Mucosa of descending colon (tissue), 3 donors: ENCODE data around the gene BLZF1. TPM values are rescaled to one million over a fixed set of nuclear protein-coding genes. Genes with fewer than 3 reads are reported as not detected.
"Not testable (repeated sequence)": the region's sequence is repeated elsewhere in the genome, so short reads cannot be mapped to it uniquely, and the experiment has no call there.

ENCODE experiments used
- ATAC-seq: fragments of 200-7000 bp; cut with Tn5 transposase; one replicate; pipeline ENCODE4 v1.9.1; 2020; ENCODE audit warnings: mild to moderate bottlenecking, moderate library complexity
- DNase-seq, 3 donors: peaks; one replicate each; pipeline ENCODE4 v3.0.0-alpha.2; 2020
- H3K36me3 ChIP-seq: fragments of 200-600 bp; one replicate; pipeline ENCODE4 v1.8.0; 2021; ENCODE audit warnings: low read depth, mild to moderate bottlenecking
- H3K4me1 ChIP-seq: fragments of 200-600 bp; one replicate; pipeline ENCODE4 v1.8.0; 2021; ENCODE audit warnings: low read depth, mild to moderate bottlenecking
- H3K4me3 ChIP-seq: fragments of 200-600 bp; one replicate; pipeline ENCODE4 v1.8.0; 2021; ENCODE audit warnings: mild to moderate bottlenecking
- H3K9me3 ChIP-seq: fragments of 200-600 bp; one replicate; pipeline ENCODE4 v1.8.0; 2021; ENCODE audit warnings: mild to moderate bottlenecking
- CTCF ChIP-seq: fragments of 200-600 bp; IDR thresholded peaks from one replicate; pipeline ENCODE4 v1.8.0; 2022; ENCODE audit warnings: antibody characterized with exemption, mild to moderate bottlenecking
- intact Hi-C, 2 donors: fragments of 100-400 bp; cut with DNase I in 1 of 2; cut with micrococcal nuclease in 1 of 2; formaldehyde crosslinking; loops; one replicate each; pipeline versions ENCODE4 v1.11.0 to v1.11.1; 2022; cut with DNase I, micrococcal nuclease
- total RNA-seq, 3 donors: library from RNA; stranded (reverse); fragmentation: NEBNext Ultra II Directional in 2 of 3; extraction: Animal tissue kit (Norgen Biotek cat#: 25700) in 2 of 3; gene quantifications; one replicate each; pipeline versions ENCODE4 v1.2.1 to v1.2.4, GENCODE V29; 2021 to 2023
- donor health status: DM: no; HTN: no; CAD: no; lungs with moderate emphysema.
- donor health status: DM: no; HTN: no; CAD: no.
- donor health status: DM: no; HTN: yes; CAD: no.

The BLZF1 gene
- total RNA-seq, 3 donors from 2014 or later: 23.5 to 35.9 (median 30.8) TPM

- DNase-seq (no peak), ATAC-seq (peak; percentile 79)
- H3K36me3 ChIP-seq: no peaks in the 10 kb centered on the region
- TF ChIP-seq CTCF: no peak
- no peaks in the 10 kb centered on the region for H3K4me1 ChIP-seq
- no peak overlapping the region for H3K4me3 ChIP-seq
- intact Hi-C loops: loop anchor here in 1 of 2 donors (10.0 kb wide), 1 partner anchor 171 kb away; no protein-coding TSS in a partner anchor
- no peaks in the 10 kb centered on the region for H3K9me3 ChIP-seq
Observed at GRCh38 chr1:169383449-169383848, 15.5 kb downstream of the BLZF1 start.

- H3K4me1 ChIP-seq: no peaks in the 10 kb centered on the region
- intact Hi-C loops: loop anchor here in 1 of 2 donors (10.0 kb wide), 1 partner anchor 167 kb away; no protein-coding TSS in a partner anchor
- no peaks in the 10 kb centered on the region for H3K9me3 ChIP-seq
- TF ChIP-seq CTCF: no peak
- peak; percentile 75 for ATAC-seq
- H3K36me3 ChIP-seq: no peaks in the 10 kb centered on the region
- no peak for DNase-seq
- H3K4me3 ChIP-seq: no peak overlapping the region
Observed at GRCh38 chr1:169387399-169387798, 19.4 kb downstream of the BLZF1 start.

GRCh38 chr1:169390303-169390702 lies 22.3 kb downstream of the BLZF1 start:
- H3K36me3 ChIP-seq: no peaks in the 10 kb centered on the region
- no peaks in the 10 kb centered on the region for H3K4me1 ChIP-seq
- no peak for DNase-seq
- no peak for ATAC-seq
- no peaks in the 10 kb centered on the region for H3K9me3 ChIP-seq
- intact Hi-C loops: no loop called here
- no peak for TF ChIP-seq CTCF
- H3K4me3 ChIP-seq: no peak overlapping the region

- intact Hi-C loops: no loop called here
- no peak for ATAC-seq
- no peaks in the 10 kb centered on the region for H3K4me1 ChIP-seq
- no peak for DNase-seq
- no peak overlapping the region for H3K4me3 ChIP-seq
- no peak for TF ChIP-seq CTCF
- H3K36me3 ChIP-seq: no peaks in the 10 kb centered on the region
- no peaks in the 10 kb centered on the region for H3K9me3 ChIP-seq
Observed at GRCh38 chr1:169392406-169392805, 24.4 kb downstream of the BLZF1 start.

- ATAC-seq: no peak
- intact Hi-C loops: no loop called here
- TF ChIP-seq CTCF: no peak
- H3K4me3 ChIP-seq: no peak overlapping the region
- no peaks in the 10 kb centered on the region for H3K36me3 ChIP-seq
- DNase-seq: no peak
- peaks cover 2% of the 10 kb centered on the region for H3K9me3 ChIP-seq
- H3K4me1 ChIP-seq: no peaks in the 10 kb centered on the region
Observed at GRCh38 chr1:169395955-169396354, 28.0 kb downstream of the BLZF1 start.

- ATAC-seq, H3K4me1 ChIP-seq, H3K36me3 ChIP-seq, intact Hi-C loops, H3K4me3 ChIP-seq, DNase-seq: not testable (repeated sequence)
- H3K9me3 ChIP-seq: peaks cover 46% of the 10 kb centered on the region
Observed at GRCh38 chr1:169402578-169402977, 34.6 kb downstream of the BLZF1 start.

GRCh38 chr1:169408340-169408739 lies 40.3 kb downstream of the BLZF1 start:
- H3K4me3 ChIP-seq, intact Hi-C loops, H3K4me1 ChIP-seq, H3K36me3 ChIP-seq, DNase-seq, ATAC-seq: not testable (repeated sequence)
- peaks cover 52% of the 10 kb centered on the region for H3K9me3 ChIP-seq
